Stimulated activated memory B cell treated with anti-CD40 and anti-IgM and Interleukin-4, amounts not matched to agents 10 μg/mL and 1 μg/mL and 100 μg/mL, for 72 hours (primary cell): ENCODE data around the gene WASF2.
"Not testable (repeated sequence)": the region's sequence is repeated elsewhere in the genome, so short reads cannot be mapped to it uniquely, and the experiment has no call there.

Source experiments
- ATAC-seq: fragments of 150-1000 bp; cut with Tn5 transposase; 2 replicates; pipeline ENCODE4 v1.10.0; 2021
- H3K27ac Mint-ChIP-seq: one replicate; pipeline ENCODE4 v1.8.0; 2022; ENCODE audit warnings: mild to moderate bottlenecking, mixed read lengths
- H3K27me3 Mint-ChIP-seq: one replicate; pipeline ENCODE4 v1.8.0; 2022; ENCODE audit warnings: mixed read lengths
- H3K36me3 Mint-ChIP-seq: one replicate; pipeline ENCODE4 v1.8.0; 2022; ENCODE audit warnings: mixed read lengths
- H3K4me1 Mint-ChIP-seq: one replicate; pipeline ENCODE4 v1.8.0; 2022; ENCODE audit warnings: mixed read lengths
- H3K4me3 Mint-ChIP-seq: one replicate; pipeline ENCODE4 v1.8.0; 2022; ENCODE audit warnings: mild to moderate bottlenecking, moderate library complexity, mixed read lengths
- H3K9me3 Mint-ChIP-seq: one replicate; pipeline ENCODE4 v1.8.0; 2022; ENCODE audit warnings: mixed read lengths

Gene WASF2

DNA sequence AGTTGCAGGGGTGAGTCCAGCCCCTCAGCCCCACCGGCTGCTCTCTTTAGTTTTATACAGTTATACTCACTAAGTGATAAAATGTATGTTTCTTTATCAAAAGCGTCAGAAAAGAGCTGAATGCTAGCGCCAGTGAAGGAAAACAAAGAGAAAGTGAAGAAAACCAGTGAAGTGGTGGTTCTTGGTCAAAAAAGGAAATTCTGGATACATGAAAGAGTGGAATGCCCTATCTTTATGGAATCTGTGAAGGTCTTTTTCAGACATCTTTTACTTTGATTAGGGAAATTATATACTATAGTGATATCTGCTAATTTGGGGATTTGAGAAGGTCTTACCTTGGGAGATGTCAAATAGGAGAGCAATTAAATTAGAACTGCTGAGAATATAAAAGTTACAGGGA is 56.3 kb downstream of the WASF2 start:
- no peaks in the 10 kb centered on the region for H3K27me3 Mint-ChIP-seq
- no peak overlapping the region for H3K4me3 Mint-ChIP-seq
- H3K36me3 Mint-ChIP-seq, result peaks cover 12% of the 10 kb centered on the region
- no peak for ATAC-seq
- peaks cover 70% of the 10 kb centered on the region for H3K4me1 Mint-ChIP-seq
- no peaks in the 10 kb centered on the region for H3K9me3 Mint-ChIP-seq
- peak overlapping the region; percentile 82 for H3K27ac Mint-ChIP-seq

DNA sequence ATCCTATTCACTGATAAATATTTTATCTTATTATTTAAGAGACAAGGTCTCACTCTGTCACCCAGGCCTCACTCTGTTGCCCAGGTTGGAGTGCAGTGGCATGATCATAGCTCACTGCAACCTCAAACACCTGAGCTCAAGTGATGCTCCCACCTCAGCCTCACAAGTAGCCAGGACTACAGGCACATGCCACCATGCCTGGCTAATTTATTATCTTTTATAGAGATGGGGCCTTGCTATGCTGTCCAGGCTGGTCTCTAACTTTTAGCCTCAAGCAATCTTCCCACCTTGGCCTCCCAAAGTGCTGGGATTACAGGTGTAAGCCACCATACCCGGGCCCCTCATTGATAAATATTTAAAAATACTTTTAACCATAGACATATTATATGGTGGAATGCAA is 57.2 kb downstream of the WASF2 start:
- H3K9me3 Mint-ChIP-seq, H3K27me3 Mint-ChIP-seq, H3K27ac Mint-ChIP-seq, H3K4me3 Mint-ChIP-seq, ATAC-seq: not testable (repeated sequence)
- Mint-ChIP-seq H3K4me1 (peaks cover 70% of the 10 kb centered on the region), H3K36me3 (peaks cover 22% of the 10 kb centered on the region)

DNA sequence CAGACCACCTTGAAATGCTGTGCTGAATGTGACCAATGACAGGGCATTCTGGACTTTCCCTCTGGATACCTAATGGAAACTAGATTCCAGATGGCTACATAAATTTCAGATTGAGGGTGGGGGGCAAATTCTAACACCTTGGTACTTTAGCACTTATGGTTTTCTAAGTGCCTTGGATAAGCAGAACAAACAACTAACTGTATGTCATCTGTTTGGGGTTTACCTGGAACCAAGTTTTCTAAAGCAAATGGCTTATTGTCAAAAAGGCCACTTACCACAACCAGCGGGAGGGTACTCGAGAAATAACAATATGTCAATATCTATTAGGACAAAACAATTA is 58.4 kb downstream of the WASF2 start:
- Mint-ChIP-seq H3K9me3 (no peaks in the 10 kb centered on the region), H3K36me3 (peaks cover 24% of the 10 kb centered on the region), H3K4me1 (peaks cover 70% of the 10 kb centered on the region), H3K27me3 (no peaks in the 10 kb centered on the region), H3K27ac (peak overlapping the region; percentile 88), H3K4me3 (no peak overlapping the region)
- no peak for ATAC-seq

DNA sequence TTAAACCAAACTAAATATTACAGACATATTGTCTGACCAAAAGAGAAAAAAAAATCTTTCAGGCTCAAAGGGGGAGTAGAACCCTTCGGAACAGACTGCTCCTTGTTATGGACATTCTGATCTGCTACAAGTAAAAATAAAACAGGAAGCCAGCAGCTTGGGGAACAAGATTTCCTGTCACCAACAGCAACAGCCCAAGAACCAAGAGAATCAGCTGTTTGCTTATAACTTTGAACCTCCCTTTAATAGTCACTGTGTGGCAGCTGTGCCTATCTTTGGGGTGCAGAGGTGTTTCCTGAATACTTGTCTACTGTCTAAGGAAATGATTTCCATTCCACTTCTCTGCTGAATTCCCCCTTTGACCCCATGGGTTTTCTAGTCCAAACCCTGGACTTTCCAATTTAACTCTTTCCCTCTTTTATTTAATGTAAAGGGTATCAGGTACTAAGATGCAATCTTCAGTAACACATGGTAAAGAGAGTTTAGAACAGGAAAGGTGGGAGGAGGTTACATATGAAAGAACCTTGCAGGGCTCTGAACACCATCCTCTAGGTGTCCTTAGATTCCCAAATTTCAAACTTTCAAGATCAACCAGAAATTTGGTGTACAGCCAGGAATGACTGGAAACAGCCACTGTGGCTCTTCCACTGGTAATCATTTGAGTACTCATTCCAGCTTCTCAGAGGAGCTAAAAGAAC is 58.9 kb downstream of the WASF2 start:
- Mint-ChIP-seq H3K4me1 (peaks cover 69% of the 10 kb centered on the region), H3K9me3 (no peaks in the 10 kb centered on the region), H3K27ac (peak overlapping the region; percentile 88), H3K27me3 (no peaks in the 10 kb centered on the region), H3K4me3 (no peak overlapping the region), H3K36me3 (peaks cover 28% of the 10 kb centered on the region)
- ATAC-seq, result peak; percentile 38

DNA sequence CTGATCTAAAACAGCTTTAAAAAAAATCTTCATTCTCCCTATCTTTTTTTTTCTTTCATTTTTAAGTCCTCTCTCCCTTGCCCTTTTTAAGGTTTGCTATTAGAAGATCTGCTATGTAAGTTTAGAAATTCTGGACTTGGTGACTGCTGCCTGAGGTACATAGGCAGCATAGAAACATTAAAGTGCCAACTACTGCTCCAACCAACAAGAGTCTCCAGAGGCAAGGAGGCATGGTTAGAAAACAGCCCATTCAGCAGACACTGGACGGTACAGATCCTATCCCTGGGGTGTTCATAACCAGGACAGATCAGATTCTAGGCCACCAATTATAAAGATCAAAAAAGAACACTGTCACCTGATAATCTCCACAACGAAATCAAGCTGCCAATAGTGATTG is 60.9 kb downstream of the WASF2 start:
- peak overlapping the region; percentile 45 for H3K4me3 Mint-ChIP-seq
- H3K27ac Mint-ChIP-seq, result peak overlapping the region; percentile 88
- ATAC-seq, result no peak
- H3K36me3 Mint-ChIP-seq, result peaks cover 42% of the 10 kb centered on the region
- no peaks in the 10 kb centered on the region for H3K9me3 Mint-ChIP-seq
- H3K27me3 Mint-ChIP-seq, result no peaks in the 10 kb centered on the region
- peaks cover 71% of the 10 kb centered on the region for H3K4me1 Mint-ChIP-seq

DNA sequence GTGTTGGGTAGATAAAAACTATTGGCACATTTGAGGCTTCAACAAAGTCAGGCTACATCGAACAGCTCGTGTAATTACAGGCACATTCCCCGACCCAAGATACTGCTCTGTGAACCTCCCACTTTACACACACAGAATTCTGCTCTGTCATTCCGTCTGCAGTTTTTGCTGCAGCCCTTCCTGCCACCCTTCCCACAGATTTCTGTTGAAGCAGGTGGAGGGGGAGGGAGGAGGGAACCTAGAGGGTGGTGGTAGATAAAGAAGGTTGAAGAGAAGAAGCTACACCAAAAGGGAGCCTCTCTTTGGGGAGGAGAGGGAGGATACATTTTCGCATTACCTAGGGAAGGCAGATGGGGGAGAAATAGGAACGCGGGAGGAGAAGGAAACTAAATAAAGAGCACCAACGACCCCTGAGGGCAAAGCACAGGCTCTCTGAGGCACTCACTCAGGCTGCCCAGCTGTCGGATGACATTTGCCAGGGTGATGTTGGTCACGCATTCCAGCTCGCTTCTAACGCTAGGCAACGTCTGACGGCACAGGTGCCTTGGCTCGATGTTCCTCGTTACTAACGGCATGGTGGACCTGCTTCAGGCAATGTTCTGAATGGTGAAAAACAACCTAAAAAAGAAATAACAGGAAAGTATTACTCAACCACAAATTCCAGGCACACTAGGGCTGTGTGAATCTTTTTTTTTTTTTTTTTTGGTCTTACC is 61.5 kb downstream of the WASF2 start:
- no peaks in the 10 kb centered on the region for H3K27me3 Mint-ChIP-seq
- H3K27ac Mint-ChIP-seq, result peak overlapping the region; percentile 88
- H3K4me1 Mint-ChIP-seq, result peaks cover 67% of the 10 kb centered on the region
- H3K4me3 Mint-ChIP-seq, result peak overlapping the region; percentile 64
- H3K9me3 Mint-ChIP-seq, result no peaks in the 10 kb centered on the region
- peak; percentile 39 for ATAC-seq
- H3K36me3 Mint-ChIP-seq, result peaks cover 39% of the 10 kb centered on the region

DNA sequence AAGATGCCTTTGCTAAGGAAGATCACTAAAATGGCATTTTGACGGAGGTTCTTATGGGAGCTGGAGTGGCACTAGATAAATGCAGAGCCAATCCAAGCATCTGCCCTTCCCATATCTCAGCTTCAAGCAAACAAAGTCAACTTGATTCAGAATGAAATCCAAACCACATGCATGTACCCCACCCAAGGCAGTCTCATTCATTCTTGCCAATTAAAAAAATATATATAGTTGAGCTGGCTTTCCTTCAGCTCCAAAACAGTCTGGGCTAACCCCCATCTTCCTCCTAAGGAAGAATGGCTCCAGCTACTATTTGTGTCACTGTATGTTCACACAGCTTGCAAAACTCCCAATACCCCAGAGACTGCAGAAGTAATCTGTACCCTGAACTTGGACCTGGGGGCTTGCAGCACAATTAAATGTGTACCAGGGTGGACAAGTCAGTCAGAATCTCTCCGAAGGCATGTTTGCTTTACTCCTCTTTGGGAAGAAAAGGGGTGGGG is 62.1 kb downstream of the WASF2 start:
- H3K27ac Mint-ChIP-seq, result peak overlapping the region; percentile 88
- H3K4me1 Mint-ChIP-seq, result peaks cover 63% of the 10 kb centered on the region
- H3K36me3 Mint-ChIP-seq, result peaks cover 36% of the 10 kb centered on the region
- ATAC-seq, result no peak
- no peaks in the 10 kb centered on the region for H3K9me3 Mint-ChIP-seq
- no peaks in the 10 kb centered on the region for H3K27me3 Mint-ChIP-seq
- H3K4me3 Mint-ChIP-seq, result peak overlapping the region; percentile 64

DNA sequence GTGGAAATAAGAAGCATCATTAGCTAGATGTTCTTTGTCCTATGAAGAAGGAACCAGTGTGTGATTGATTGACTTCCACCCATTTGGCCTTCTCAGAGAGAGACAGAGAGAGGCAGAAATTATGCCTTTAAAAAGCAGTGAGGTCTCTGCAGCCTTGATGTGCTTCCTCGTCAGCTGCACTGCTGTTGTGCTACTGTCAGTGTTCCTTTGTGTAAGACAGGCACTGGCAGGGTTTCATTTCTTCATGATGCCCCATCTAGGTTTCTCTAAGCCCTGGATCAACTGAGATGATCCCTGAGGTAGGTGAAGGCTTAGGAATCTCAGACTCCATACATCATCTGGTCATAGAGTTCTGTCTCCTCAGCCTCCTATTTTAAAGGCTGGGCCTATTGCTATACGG is 62.6 kb downstream of the WASF2 start:
- ATAC-seq, result peak; percentile 69
- Mint-ChIP-seq H3K36me3 (peaks cover 36% of the 10 kb centered on the region), H3K9me3 (no peaks in the 10 kb centered on the region), H3K4me3 (no peak overlapping the region), H3K27ac (peak overlapping the region; percentile 88), H3K27me3 (no peaks in the 10 kb centered on the region), H3K4me1 (peaks cover 67% of the 10 kb centered on the region)

DNA sequence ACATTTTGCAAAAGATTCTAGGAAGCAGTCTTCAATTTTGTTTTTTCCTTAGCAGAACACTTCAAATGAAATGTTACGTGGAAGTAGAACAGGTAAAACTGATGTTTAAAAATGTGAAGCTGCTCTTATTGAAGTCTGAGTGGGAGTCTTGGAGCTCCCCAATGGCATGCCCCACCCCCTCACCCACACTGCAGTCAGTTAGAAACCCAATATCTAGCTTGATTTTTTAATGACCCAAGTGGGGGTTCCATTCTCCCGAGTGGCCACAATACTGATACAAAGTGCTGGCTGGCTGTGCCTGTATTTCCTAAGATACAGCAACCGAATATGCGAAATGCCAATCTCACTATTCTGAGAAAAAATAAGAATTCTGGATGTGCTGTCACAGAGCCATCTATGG is 66.3 kb downstream of the WASF2 start:
- Mint-ChIP-seq H3K27ac (no peak overlapping the region), H3K4me3 (no peak overlapping the region), H3K27me3 (no peaks in the 10 kb centered on the region), H3K4me1 (peaks cover 62% of the 10 kb centered on the region), H3K36me3 (peaks cover 31% of the 10 kb centered on the region), H3K9me3 (no peaks in the 10 kb centered on the region)
- no peak for ATAC-seq

DNA sequence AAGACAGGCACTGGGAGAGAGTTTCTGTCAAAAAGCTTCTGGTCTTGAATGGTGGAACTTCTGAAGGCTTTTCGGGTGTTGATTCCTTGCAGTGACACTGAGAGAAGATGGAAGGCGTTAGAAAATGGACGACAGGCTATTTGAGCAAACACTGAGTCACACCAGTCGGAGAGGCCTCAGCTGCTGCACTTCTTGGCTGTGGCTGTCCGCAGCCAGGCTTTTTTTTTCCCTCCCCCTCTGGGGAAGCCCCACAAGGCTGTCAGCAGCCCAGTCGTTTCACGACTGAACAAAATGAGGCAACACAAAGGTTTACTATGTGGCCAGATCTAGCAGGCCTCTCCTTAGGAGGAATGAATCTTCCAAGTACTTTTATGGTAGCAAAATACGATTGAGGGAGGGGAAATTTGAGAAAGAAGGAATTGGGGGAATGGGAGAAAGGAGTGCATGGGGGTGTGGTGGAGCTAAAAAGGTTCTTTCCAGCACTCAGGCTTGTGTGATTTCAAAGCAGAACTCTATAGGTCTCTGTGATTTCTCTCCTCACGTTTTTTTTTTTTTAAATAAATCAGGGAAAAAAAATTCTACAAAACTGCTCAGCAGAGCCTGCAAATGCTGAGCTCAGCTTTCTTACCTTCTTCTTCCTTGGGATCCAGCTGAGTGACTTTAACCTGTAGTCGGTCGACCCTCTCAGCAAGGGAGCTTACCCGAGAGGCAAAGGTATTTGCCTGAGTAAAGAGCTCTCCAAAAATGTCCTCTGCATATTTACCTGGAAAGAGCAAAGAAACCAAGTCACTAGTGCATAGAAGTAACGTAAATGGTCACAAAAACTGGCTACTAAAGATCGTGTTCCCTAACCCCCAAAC is 71.4 kb downstream of the WASF2 start:
- Mint-ChIP-seq H3K4me1 (peaks cover 55% of the 10 kb centered on the region), H3K4me3 (peak overlapping the region; percentile 55), H3K9me3 (no peaks in the 10 kb centered on the region), H3K27me3 (no peaks in the 10 kb centered on the region), H3K27ac (peak overlapping the region; percentile 93), H3K36me3 (peaks cover 34% of the 10 kb centered on the region)
- ATAC-seq, result peak; percentile 97

DNA sequence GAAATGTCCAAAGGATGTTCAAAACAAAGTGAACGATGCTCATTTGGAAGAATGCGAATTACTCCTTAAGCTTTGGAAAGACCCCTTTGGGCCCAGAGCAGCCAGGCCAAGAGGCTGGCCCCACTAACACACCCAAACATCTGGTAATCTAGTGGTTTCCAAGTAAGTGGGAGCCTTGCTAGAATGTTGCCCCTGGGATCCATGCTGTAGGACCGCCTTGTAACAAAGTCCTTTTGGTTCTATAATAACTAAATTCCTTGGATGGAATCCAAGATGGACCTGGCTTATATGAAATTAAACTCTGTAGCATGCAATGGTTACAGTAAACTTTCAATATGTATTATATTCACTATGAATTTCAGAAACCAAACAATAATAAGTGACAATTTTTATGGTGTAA is 72.3 kb downstream of the WASF2 start:
- no peaks in the 10 kb centered on the region for H3K27me3 Mint-ChIP-seq
- ATAC-seq, result no peak
- peaks cover 54% of the 10 kb centered on the region for H3K4me1 Mint-ChIP-seq
- peak overlapping the region; percentile 93 for H3K27ac Mint-ChIP-seq
- H3K36me3 Mint-ChIP-seq, result peaks cover 42% of the 10 kb centered on the region
- H3K9me3 Mint-ChIP-seq, result no peaks in the 10 kb centered on the region
- no peak overlapping the region for H3K4me3 Mint-ChIP-seq

DNA sequence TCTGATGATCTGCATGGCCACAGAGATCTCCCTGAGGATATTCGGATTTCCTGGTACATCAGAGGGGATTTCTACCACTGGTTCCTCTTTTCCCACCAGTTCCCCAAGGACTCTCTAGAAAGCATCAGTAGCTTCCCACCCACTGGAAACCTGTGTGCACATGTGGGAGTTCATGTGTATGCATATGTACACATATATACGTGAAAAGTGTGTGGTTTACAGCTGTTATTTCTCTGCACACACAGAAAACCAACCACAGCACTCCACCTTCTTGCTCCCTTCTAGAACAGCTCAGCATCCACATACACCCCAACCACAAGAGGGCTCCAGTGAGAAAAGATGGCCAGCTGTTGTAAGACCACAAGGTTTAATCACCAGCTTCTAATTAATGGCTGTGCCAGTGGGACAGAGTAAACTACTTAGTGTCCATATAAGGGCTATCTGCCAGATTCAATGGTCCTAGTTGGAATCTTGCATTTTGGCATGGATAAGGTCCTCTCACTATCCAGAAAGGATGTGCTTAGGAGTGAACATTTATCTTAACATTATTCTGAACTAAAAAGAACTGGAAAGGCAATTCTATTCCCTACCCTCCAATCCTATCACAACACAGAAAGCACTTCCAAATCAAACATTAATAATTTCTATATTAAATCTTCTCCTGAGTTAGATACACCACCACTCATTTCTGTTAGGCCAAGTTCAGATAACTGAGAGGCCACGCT is 73.4 kb downstream of the WASF2 start:
- Mint-ChIP-seq H3K9me3 (no peaks in the 10 kb centered on the region), H3K36me3 (peaks cover 47% of the 10 kb centered on the region), H3K4me3 (no peak overlapping the region)

DNA sequence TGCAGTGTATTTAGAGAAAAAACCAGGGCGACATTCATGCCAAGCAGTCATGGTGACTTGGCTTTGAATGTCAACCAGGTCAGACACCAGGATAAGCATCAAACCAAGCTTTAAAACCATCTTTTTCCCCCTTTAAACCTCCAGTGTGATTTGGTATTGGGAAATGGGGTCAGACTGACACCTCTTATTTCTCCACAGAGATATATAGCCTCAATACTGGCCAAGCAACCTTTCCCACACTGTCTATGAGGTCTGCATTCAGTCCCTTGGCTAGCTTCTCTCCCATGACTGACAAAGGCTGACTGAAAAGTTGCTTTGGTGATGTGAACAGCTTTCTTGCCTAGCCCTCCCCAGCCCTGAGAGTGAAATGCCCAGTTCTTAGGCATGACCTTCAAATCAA is 75.9 kb downstream of the WASF2 start:
- H3K36me3 Mint-ChIP-seq, result peaks cover 57% of the 10 kb centered on the region
- ATAC-seq, result no peak
- no peak overlapping the region for H3K27ac Mint-ChIP-seq
- no peak overlapping the region for H3K4me3 Mint-ChIP-seq
- H3K9me3 Mint-ChIP-seq, result no peaks in the 10 kb centered on the region
- no peaks in the 10 kb centered on the region for H3K27me3 Mint-ChIP-seq
- H3K4me1 Mint-ChIP-seq, result peaks cover 36% of the 10 kb centered on the region

More for the DNA sequence above, 73.4 kb downstream of the WASF2 start:
- Mint-ChIP-seq H3K27ac (peak overlapping the region; percentile 93), H3K4me1 (peaks cover 43% of the 10 kb centered on the region), H3K27me3 (no peaks in the 10 kb centered on the region)
- peak; percentile 76 for ATAC-seq

DNA sequence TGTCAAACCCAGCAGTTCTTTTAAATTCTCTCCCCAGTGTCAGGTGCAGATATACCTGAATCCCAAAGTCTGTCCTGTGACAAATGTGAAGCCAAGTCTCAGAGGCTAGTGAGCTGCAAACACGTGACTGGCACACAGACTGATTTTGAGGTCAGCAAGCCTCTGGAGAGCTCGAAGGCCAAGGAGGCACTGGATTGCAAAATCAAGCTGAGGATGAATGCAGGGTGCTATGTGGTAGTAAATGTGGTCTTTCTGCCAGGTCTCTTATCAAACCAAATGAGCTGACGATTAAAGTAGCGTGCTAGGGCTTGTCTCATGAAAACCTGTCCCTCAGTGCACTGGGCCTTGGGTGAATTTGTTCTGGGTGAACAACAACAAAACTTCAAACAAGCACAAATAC is 77.0 kb downstream of the WASF2 start:
- H3K36me3 Mint-ChIP-seq, result peaks cover 59% of the 10 kb centered on the region

DNA sequence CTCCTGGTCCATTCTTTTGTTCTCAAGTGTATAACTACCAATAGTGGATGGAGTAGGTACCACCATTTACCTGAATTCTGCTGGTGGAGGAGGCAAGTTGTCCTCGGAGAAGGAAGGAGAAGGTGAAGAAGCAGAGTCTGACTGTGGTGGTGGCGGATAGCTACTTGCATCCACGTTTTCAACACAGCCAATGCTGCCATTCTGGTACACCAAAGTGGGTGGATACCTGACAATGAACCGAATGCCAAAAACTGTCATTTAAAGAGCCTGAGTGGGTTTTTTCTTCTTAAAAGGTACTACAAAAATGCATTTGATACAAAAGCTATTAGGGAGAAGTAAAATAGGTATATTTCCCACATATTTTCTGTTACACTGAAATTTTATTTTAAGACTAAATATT is 77.5 kb downstream of the WASF2 start:
- Mint-ChIP-seq H3K9me3 (no peaks in the 10 kb centered on the region), H3K36me3 (peaks cover 63% of the 10 kb centered on the region), H3K4me1 (peaks cover 36% of the 10 kb centered on the region), H3K4me3 (no peak overlapping the region), H3K27me3 (no peaks in the 10 kb centered on the region), H3K27ac (no peak overlapping the region)
- ATAC-seq, result no peak

More for the DNA sequence above, 77.0 kb downstream of the WASF2 start:
- Mint-ChIP-seq H3K4me3 (no peak overlapping the region), H3K9me3 (no peaks in the 10 kb centered on the region), H3K27me3 (no peaks in the 10 kb centered on the region), H3K4me1 (peaks cover 33% of the 10 kb centered on the region), H3K27ac (no peak overlapping the region)
- no peak for ATAC-seq
